GM21447 (cell line): ENCODE measurements around the gene MAGI1.
"Not testable (repeated sequence)": the region's sequence is repeated elsewhere in the genome, so short reads cannot be mapped to it uniquely, and the experiment has no call there.

Source experiments
- ATAC-seq: cut with Tn5 transposase; IDR thresholded peaks from one replicate; pipeline ENCODE4 v1.9.1; 2021; ENCODE audit not compliant: unreplicated experiment

Gene MAGI1

GRCh38 chr3:65641045-65641444 is 397.7 kb downstream of the MAGI1 start:
- ATAC-seq = no peak

- no peak for ATAC-seq
Measured at GRCh38 chr3:65639444-65639843, 399.3 kb downstream of the MAGI1 start.

GRCh38 chr3:65638301-65638700 is 400.4 kb downstream of the MAGI1 start:
- no peak for ATAC-seq

GRCh38 chr3:65636326-65636725 is 402.4 kb downstream of the MAGI1 start:
- ATAC-seq = no peak

- ATAC-seq = no peak
Measured at GRCh38 chr3:65635657-65636056, 403.1 kb downstream of the MAGI1 start.

GRCh38 chr3:65633018-65633638 is 405.6 kb downstream of the MAGI1 start:
- ATAC-seq = no peak

- ATAC-seq = no peak
Measured at GRCh38 chr3:65632414-65632813, 406.3 kb downstream of the MAGI1 start.

GRCh38 chr3:65628978-65629377 is 409.7 kb downstream of the MAGI1 start:
- ATAC-seq = no peak

GRCh38 chr3:65627062-65627461 is 411.7 kb downstream of the MAGI1 start:
- no peak for ATAC-seq

- no peak for ATAC-seq
Measured at GRCh38 chr3:65625305-65625704, 413.4 kb downstream of the MAGI1 start.

GRCh38 chr3:65623362-65623761 is 415.4 kb downstream of the MAGI1 start:
- ATAC-seq = no peak

- no peak for ATAC-seq
Measured at GRCh38 chr3:65619888-65620287, 418.8 kb downstream of the MAGI1 start.

- no peak for ATAC-seq
Measured at GRCh38 chr3:65619451-65619881, 419.3 kb downstream of the MAGI1 start.

- ATAC-seq = no peak
Measured at GRCh38 chr3:65618599-65618998, 420.1 kb downstream of the MAGI1 start.

GRCh38 chr3:65617787-65618186 is 420.9 kb downstream of the MAGI1 start:
- no peak for ATAC-seq

- no peak for ATAC-seq
Measured at GRCh38 chr3:65617209-65617608, 421.5 kb downstream of the MAGI1 start.

GRCh38 chr3:65616563-65616962 is 422.2 kb downstream of the MAGI1 start:
- no peak for ATAC-seq

GRCh38 chr3:65615329-65615728 is 423.4 kb downstream of the MAGI1 start:
- ATAC-seq = no peak

GRCh38 chr3:65614585-65614984 is 424.1 kb downstream of the MAGI1 start:
- no peak for ATAC-seq

- not testable (repeated sequence) for ATAC-seq
Measured at GRCh38 chr3:65607965-65608460, 430.7 kb downstream of the MAGI1 start.

GRCh38 chr3:65607101-65607500 is 431.6 kb downstream of the MAGI1 start:
- ATAC-seq = no peak

GRCh38 chr3:65605876-65606432 is 432.8 kb downstream of the MAGI1 start:
- ATAC-seq = no peak
